SK-N-SH treated with all-trans-retinoic acid at 6 μM for 48 hours (cell line): ENCODE results near the gene ADGRD2.

ENCODE experiments used
- ATAC-seq: fragments of 200-7000 bp; cut with Tn5 transposase; 3 replicates; pipeline ENCODE4 v1.9.1; 2020; ENCODE audit warnings: mild to moderate bottlenecking, moderate library complexity
- ARNTL ChIP-seq: fragments of 450-650 bp; formaldehyde crosslinking; IDR thresholded peaks from 2 replicates; pipeline ENCODE4 v1.5.0; 2020; ENCODE audit warnings: low read depth, mild to moderate bottlenecking, moderate library complexity, borderline replicate concordance
- BACH2 ChIP-seq: fragments of 250-450 bp; sonication (Bioruptor Pico); IDR thresholded peaks from 2 replicates; pipeline ENCODE4 v1.9.0; 2021; ENCODE audit warnings: mild to moderate bottlenecking, borderline replicate concordance
- CREB5 ChIP-seq: fragments of 250-450 bp; sonication (Bioruptor Pico); IDR thresholded peaks from 2 replicates; pipeline ENCODE4 v1.5.1; 2020; ENCODE audit warnings: low read depth, mild to moderate bottlenecking, moderate library complexity
- CSDC2 ChIP-seq: fragments of 250-450 bp; sonication (Bioruptor Pico); IDR thresholded peaks from 2 replicates; pipeline ENCODE4 v1.5.0; 2020; ENCODE audit warnings: mild to moderate bottlenecking, moderate library complexity
- ESRRG ChIP-seq: fragments of 250-450 bp; sonication (Bioruptor Pico); IDR thresholded peaks from 2 replicates; pipeline ENCODE4 v1.6.1; 2021; ENCODE audit warnings: mild to moderate bottlenecking
- GLIS3 ChIP-seq: fragments of 250-450 bp; sonication (Bioruptor Pico); IDR thresholded peaks from 2 replicates; pipeline ENCODE4 v1.5.0; 2020; ENCODE audit warnings: mild to moderate bottlenecking, moderate library complexity
- ISL1 ChIP-seq: fragments of 250-450 bp; sonication (Bioruptor Pico); IDR thresholded peaks from 2 replicates; pipeline ENCODE4 v2.1.2; 2022; ENCODE audit warnings: mild to moderate bottlenecking, moderate library complexity
- OSR1 ChIP-seq: fragments of 250-450 bp; sonication (Bioruptor Pico); IDR thresholded peaks from 2 replicates; pipeline ENCODE4 v1.8.0; 2022; ENCODE audit warnings: moderate library complexity, mild to moderate bottlenecking, inconsistent platforms
- PATZ1 ChIP-seq: fragments of 250-450 bp; sonication (Bioruptor Pico); IDR thresholded peaks from 2 replicates; pipeline ENCODE4 v1.8.0; 2020; ENCODE audit warnings: mild to moderate bottlenecking, moderate library complexity, borderline replicate concordance
- PPARA ChIP-seq: fragments of 250-450 bp; sonication (Bioruptor Pico); IDR thresholded peaks from 2 replicates; pipeline ENCODE4 v1.5.0; 2020; ENCODE audit warnings: mild to moderate bottlenecking, borderline replicate concordance
- RARB ChIP-seq: fragments of 250-450 bp; sonication (Bioruptor Pico); IDR thresholded peaks from 2 replicates; pipeline ENCODE4 v1.8.0; 2021; ENCODE audit warnings: mild to moderate bottlenecking, moderate library complexity
- SNAI2 ChIP-seq: fragments of 250-450 bp; sonication (Bioruptor Pico); IDR thresholded peaks from 2 replicates; pipeline ENCODE4 v1.5.0; 2020; ENCODE audit warnings: mild to moderate bottlenecking, moderate library complexity
- TOX ChIP-seq: fragments of 250-450 bp; sonication (Bioruptor Pico); IDR thresholded peaks from 2 replicates; pipeline ENCODE4 v1.8.0; 2021; ENCODE audit warnings: mild to moderate bottlenecking, moderate library complexity, borderline replicate concordance
- ZFP3 ChIP-seq: fragments of 250-450 bp; sonication (Bioruptor Pico); IDR thresholded peaks from 2 replicates; pipeline ENCODE4 v1.5.0; 2020; ENCODE audit warnings: mild to moderate bottlenecking, moderate library complexity
- ZNF565 ChIP-seq: fragments of 450-650 bp; formaldehyde crosslinking; conservative IDR thresholded peaks from 2 replicates; pipeline ENCODE4 v1.5.0; 2020; ENCODE audit warnings: low read depth, mild to moderate bottlenecking, moderate library complexity
- ZNF70 ChIP-seq: fragments of 450-650 bp; formaldehyde crosslinking; IDR thresholded peaks from 2 replicates; pipeline ENCODE4 v1.5.0; 2020; ENCODE audit warnings: mild to moderate bottlenecking, moderate library complexity
- ZNF8 ChIP-seq: fragments of 450-650 bp; formaldehyde crosslinking; IDR thresholded peaks from 2 replicates; pipeline ENCODE4 v1.5.0; 2020; ENCODE audit warnings: mild to moderate bottlenecking, moderate library complexity
- TF ChIP-seq, protein P1 (sequence below): fragments of 250-450 bp; sonication (Bioruptor Pico); IDR thresholded peaks from 2 replicates; pipeline ENCODE4 v1.5.1; 2021; ENCODE audit warnings: mild to moderate bottlenecking, moderate library complexity
- TF ChIP-seq, protein P2 (sequence below): fragments of 250-450 bp; sonication (Bioruptor Pico); IDR thresholded peaks from 2 replicates; pipeline ENCODE4 v1.5.0; 2020; ENCODE audit warnings: mild to moderate bottlenecking, moderate library complexity
- TF ChIP-seq, protein P3 (sequence below): fragments of 250-450 bp; sonication (Bioruptor Pico); IDR thresholded peaks from 2 replicates; pipeline ENCODE4 v1.8.0; 2021; ENCODE audit warnings: low read depth, mild to moderate bottlenecking, moderate library complexity, borderline replicate concordance

Gene ADGRD2

DNA sequence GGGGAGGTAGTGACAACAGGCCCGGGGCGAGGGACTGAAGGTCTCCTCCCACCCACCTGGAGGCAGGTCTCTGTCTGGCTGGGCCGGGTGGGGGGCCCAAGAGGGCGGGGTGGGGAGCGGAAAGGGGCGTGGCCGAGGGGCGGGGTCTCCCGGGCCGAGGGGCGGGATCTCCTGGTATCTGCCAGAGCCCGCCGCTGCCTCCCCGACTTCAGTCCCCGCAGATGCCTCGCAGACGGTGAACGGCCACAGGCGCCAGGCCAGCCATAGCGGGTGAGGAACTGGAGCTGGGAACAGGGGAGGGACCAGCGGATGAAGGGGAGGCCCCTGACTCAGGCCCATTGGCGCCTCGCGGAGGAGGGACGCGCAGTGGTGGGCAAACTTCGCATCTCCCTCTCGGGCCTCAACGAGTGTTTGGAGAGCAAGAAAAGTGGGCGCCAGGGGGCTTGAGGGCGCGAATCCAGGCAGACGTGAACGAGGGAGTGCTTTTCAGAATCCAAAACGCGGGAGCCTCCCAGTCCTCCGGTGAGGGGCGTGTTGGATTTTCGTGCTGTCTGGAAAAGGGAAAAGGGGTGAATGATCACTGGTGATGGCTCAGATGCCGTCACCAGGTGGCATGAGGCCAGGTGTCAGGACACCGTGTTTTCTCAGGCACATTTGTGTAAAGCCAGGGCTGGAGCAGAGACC, at the start of gene ADGRD2:
ADGRD2 (plus strand) TSS at position 211 of the 684 bp plus-strand sequence. CDS start 1,216 bp downstream, outside the sequence.
- TF ChIP-seq ZNF70 (no peak), ESRRG (no peak), PATZ1 (no peak), ARNTL (no peak), RARB (CRISPR knock-in tag) (no peak), GLIS3 (CRISPR knock-in tag) (no peak), BACH2 (no peak), ZNF565 (CRISPR knock-in tag) (no peak), PPARA (no peak)
- ATAC-seq, result peak; percentile 84

DNA sequence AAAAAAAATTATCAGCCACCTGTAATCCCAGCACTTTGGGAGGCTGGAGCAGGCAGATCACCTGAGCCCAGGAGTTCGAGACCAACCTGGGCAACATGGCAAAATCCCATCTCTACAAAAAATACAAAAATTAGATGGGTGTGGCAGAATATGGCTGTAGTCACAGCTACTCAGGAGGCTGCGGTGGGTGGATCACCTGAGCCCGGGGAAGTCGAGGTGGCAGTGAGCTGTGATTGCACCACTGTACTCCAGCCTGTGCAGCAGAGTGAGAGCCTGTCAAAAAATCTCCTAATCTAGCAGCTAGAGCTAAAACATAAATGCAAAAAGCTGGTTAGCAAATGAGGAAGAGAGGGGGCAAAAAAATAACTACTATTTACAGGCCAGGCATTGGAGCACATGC, 47.0 kb upstream of the ADGRD2 start:
- no peak for ATAC-seq
- TF ChIP-seq PATZ1 (no peak), ESRRG (no peak), ZNF565 (CRISPR knock-in tag) (no peak), GLIS3 (CRISPR knock-in tag) (no peak), ARNTL (no peak), TOX (no peak)
- TF ChIP-seq, protein P1, sequence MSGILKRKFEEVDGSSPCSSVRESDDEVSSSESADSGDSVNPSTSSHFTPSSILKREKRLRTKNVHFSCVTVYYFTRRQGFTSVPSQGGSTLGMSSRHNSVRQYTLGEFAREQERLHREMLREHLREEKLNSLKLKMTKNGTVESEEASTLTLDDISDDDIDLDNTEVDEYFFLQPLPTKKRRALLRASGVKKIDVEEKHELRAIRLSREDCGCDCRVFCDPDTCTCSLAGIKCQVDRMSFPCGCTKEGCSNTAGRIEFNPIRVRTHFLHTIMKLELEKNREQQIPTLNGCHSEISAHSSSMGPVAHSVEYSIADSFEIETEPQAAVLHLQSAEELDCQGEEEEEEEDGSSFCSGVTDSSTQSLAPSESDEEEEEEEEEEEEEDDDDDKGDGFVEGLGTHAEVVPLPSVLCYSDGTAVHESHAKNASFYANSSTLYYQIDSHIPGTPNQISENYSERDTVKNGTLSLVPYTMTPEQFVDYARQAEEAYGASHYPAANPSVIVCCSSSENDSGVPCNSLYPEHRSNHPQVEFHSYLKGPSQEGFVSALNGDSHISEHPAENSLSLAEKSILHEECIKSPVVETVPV, result no peak

DNA sequence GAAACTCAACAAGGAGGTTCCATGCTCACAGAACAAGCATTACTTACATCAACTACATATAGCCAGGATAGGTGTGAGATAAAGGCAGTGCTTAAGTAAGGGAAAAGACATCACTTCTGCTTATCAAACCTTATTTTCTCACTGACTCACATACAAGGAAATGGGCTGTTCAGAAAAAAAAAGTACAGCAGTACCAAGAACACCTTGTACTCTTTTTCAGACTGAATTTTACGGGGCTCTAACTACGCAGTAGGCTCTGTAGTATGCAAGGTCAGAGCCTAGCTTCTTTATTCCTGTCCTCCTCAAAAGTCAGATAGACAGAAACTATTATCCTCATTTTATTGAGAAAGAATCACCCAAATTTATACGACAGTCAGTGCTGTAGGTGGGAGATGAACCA, 40.8 kb upstream of the ADGRD2 start:
- ATAC-seq, result no peak
- TF ChIP-seq CSDC2 (CRISPR knock-in tag) (no peak), PPARA (no peak), ARNTL (no peak), ZNF565 (CRISPR knock-in tag) (no peak), SNAI2 (CRISPR knock-in tag) (no peak), TOX (no peak), ZNF8 (CRISPR knock-in tag) (no peak), OSR1 (CRISPR knock-in tag) (no peak), CREB5 (no peak), RARB (CRISPR knock-in tag) (no peak), ISL1 (CRISPR knock-in tag) (no peak), ZFP3 (CRISPR knock-in tag) (no peak)
- TF ChIP-seq, protein P2, sequence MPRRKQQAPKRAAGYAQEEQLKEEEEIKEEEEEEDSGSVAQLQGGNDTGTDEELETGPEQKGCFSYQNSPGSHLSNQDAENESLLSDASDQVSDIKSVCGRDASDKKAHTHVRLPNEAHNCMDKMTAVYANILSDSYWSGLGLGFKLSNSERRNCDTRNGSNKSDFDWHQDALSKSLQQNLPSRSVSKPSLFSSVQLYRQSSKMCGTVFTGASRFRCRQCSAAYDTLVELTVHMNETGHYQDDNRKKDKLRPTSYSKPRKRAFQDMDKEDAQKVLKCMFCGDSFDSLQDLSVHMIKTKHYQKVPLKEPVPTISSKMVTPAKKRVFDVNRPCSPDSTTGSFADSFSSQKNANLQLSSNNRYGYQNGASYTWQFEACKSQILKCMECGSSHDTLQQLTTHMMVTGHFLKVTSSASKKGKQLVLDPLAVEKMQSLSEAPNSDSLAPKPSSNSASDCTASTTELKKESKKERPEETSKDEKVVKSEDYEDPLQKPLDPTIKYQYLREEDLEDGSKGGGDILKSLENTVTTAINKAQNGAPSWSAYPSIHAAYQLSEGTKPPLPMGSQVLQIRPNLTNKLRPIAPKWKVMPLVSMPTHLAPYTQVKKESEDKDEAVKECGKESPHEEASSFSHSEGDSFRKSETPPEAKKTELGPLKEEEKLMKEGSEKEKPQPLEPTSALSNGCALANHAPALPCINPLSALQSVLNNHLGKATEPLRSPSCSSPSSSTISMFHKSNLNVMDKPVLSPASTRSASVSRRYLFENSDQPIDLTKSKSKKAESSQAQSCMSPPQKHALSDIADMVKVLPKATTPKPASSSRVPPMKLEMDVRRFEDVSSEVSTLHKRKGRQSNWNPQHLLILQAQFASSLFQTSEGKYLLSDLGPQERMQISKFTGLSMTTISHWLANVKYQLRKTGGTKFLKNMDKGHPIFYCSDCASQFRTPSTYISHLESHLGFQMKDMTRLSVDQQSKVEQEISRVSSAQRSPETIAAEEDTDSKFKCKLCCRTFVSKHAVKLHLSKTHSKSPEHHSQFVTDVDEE (CRISPR knock-in tag), result no peak
- TF ChIP-seq, protein P3, sequence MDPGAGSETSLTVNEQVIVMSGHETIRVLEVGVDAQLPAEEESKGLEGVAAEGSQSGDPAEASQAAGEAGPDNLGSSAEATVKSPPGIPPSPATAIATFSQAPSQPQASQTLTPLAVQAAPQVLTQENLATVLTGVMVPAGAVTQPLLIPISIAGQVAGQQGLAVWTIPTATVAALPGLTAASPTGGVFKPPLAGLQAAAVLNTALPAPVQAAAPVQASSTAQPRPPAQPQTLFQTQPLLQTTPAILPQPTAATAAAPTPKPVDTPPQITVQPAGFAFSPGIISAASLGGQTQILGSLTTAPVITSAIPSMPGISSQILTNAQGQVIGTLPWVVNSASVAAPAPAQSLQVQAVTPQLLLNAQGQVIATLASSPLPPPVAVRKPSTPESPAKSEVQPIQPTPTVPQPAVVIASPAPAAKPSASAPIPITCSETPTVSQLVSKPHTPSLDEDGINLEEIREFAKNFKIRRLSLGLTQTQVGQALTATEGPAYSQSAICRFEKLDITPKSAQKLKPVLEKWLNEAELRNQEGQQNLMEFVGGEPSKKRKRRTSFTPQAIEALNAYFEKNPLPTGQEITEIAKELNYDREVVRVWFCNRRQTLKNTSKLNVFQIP (CRISPR knock-in tag), result no peak
- TF ChIP-seq, all 23 proteins: peak for 0
